Peyer's patch (tissue), 4 donors: ENCODE measurements around the gene IGFL2.

Source experiments
- POLR2A ChIP-seq, 2 donors: fragments of 450-650 bp; IDR thresholded peaks; one replicate each; pipeline ENCODE4 v1.5.1; 2017; ENCODE audit warnings: antibody characterized with exemption in 2 of 2, mild to moderate bottlenecking in 2 of 2, moderate library complexity in 2 of 2
- TF ChIP-seq, protein P1 (sequence below), 6 experiments: fragments of 450-650 bp in 4 of 6; fragments of 200-600 bp in 2 of 6; sonication (generic) in 1 of 6; IDR thresholded peaks; one replicate each; pipeline ENCODE4 v1.5.1; 2017 to 2019; ENCODE audit warnings: antibody characterized with exemption in 6 of 6, mild to moderate bottlenecking in 3 of 6, moderate library complexity in 1 of 6

DNA sequence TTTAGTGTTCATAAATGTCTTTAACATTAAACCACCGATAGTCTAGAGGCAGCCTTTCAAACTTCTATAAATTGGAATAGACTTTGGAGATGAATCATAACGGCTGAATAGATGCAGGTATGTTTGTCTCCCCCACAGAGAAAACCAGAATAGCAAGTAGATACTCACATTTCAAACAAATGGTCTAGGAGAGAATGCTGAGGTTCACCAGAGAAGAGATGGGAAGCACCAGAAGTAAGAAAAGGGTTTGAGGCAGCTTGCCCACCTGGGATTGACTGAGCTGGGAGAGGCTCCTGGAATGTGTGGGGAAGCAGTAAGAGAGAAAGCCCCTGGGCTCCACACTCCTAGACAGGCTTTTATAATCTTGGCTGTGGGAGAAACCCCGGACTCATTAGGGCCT is 29.9 kb upstream of the IGFL2 start:
- TF ChIP-seq POLR2A (IDR thresholded peaks at IDR 0.05) = no peak
- TF ChIP-seq, protein P1, sequence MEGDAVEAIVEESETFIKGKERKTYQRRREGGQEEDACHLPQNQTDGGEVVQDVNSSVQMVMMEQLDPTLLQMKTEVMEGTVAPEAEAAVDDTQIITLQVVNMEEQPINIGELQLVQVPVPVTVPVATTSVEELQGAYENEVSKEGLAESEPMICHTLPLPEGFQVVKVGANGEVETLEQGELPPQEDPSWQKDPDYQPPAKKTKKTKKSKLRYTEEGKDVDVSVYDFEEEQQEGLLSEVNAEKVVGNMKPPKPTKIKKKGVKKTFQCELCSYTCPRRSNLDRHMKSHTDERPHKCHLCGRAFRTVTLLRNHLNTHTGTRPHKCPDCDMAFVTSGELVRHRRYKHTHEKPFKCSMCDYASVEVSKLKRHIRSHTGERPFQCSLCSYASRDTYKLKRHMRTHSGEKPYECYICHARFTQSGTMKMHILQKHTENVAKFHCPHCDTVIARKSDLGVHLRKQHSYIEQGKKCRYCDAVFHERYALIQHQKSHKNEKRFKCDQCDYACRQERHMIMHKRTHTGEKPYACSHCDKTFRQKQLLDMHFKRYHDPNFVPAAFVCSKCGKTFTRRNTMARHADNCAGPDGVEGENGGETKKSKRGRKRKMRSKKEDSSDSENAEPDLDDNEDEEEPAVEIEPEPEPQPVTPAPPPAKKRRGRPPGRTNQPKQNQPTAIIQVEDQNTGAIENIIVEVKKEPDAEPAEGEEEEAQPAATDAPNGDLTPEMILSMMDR (IDR thresholded peaks at IDR 0.05) = no peak
